Measurements from ENCODE around the gene PRKG1. TPM values are rescaled to one million over a fixed set of nuclear protein-coding genes. Genes with fewer than 3 reads are reported as not detected.
A peak's percentile ranks its signal among the peaks of the same experiment; 100 is the strongest.

The PRKG1 gene
- total and polyA plus RNA-seq, 2 donors (not counting 1 experiment from before 2014, with no cell fraction given), result 45.8 to 71.8 TPM

- H2AFZ ChIP-seq (ENCODE audit: low read length), result no peak overlapping the region
- H3K27ac ChIP-seq (ENCODE audit: insufficient read depth, low read length), result no peak overlapping the region
- no peak overlapping the region for H3K4me3 ChIP-seq (replicated peaks in 1 of 4; ENCODE audit: control extremely low read depth in 1 of 4, insufficient read depth in 1 of 4, low read depth in 3 of 4, low read length in 4 of 4)
- H3K9me3 ChIP-seq (ENCODE audit: control insufficient read depth, insufficient read depth, low read depth, low read length), result no peaks in the 10 kb centered on the region
- H3K27me3 ChIP-seq (ENCODE audit: control insufficient read depth, insufficient read depth, low read length), result no peaks in the 10 kb centered on the region
- no peak overlapping the region for H3K9ac ChIP-seq (ENCODE audit: insufficient read depth, low read length)
- H3K36me3 ChIP-seq (ENCODE audit: control insufficient read depth, insufficient read depth, low read length), result no peaks in the 10 kb centered on the region
- no peak overlapping the region for H3K4me2 ChIP-seq (ENCODE audit: extremely low read depth, insufficient read depth, low read length)
- no peak for TF ChIP-seq EZH2 (IDR thresholded peaks at IDR 0.05; ENCODE audit: low read length, missing control alignments)
- TF ChIP-seq, protein P1, sequence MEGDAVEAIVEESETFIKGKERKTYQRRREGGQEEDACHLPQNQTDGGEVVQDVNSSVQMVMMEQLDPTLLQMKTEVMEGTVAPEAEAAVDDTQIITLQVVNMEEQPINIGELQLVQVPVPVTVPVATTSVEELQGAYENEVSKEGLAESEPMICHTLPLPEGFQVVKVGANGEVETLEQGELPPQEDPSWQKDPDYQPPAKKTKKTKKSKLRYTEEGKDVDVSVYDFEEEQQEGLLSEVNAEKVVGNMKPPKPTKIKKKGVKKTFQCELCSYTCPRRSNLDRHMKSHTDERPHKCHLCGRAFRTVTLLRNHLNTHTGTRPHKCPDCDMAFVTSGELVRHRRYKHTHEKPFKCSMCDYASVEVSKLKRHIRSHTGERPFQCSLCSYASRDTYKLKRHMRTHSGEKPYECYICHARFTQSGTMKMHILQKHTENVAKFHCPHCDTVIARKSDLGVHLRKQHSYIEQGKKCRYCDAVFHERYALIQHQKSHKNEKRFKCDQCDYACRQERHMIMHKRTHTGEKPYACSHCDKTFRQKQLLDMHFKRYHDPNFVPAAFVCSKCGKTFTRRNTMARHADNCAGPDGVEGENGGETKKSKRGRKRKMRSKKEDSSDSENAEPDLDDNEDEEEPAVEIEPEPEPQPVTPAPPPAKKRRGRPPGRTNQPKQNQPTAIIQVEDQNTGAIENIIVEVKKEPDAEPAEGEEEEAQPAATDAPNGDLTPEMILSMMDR (conservative IDR thresholded peaks at IDR 0.05 in 1 of 2, IDR thresholded peaks at IDR 0.05 in 1 of 2; ENCODE audit: low read depth in 1 of 2, low read length in 2 of 2), result no peak
- DNase-seq (ENCODE audit: low read depth in 2 of 2), result peak; percentile 3 to 77
- H3K79me2 ChIP-seq (ENCODE audit: control insufficient read depth, insufficient read depth, low read length), result peaks cover 2% of the 10 kb centered on the region
- H3K4me1 ChIP-seq (ENCODE audit: control insufficient read depth, extremely low read depth, insufficient read depth, low read length), result peaks cover 2% of the 10 kb centered on the region
- peaks cover 2% of the 10 kb centered on the region for H4K20me1 ChIP-seq (ENCODE audit: control insufficient read depth, extremely low read depth, insufficient read depth, low read length)
Observed at GRCh38 chr10:51214207-51215196, 140.2 kb downstream of the PRKG1 start.

DNA sequence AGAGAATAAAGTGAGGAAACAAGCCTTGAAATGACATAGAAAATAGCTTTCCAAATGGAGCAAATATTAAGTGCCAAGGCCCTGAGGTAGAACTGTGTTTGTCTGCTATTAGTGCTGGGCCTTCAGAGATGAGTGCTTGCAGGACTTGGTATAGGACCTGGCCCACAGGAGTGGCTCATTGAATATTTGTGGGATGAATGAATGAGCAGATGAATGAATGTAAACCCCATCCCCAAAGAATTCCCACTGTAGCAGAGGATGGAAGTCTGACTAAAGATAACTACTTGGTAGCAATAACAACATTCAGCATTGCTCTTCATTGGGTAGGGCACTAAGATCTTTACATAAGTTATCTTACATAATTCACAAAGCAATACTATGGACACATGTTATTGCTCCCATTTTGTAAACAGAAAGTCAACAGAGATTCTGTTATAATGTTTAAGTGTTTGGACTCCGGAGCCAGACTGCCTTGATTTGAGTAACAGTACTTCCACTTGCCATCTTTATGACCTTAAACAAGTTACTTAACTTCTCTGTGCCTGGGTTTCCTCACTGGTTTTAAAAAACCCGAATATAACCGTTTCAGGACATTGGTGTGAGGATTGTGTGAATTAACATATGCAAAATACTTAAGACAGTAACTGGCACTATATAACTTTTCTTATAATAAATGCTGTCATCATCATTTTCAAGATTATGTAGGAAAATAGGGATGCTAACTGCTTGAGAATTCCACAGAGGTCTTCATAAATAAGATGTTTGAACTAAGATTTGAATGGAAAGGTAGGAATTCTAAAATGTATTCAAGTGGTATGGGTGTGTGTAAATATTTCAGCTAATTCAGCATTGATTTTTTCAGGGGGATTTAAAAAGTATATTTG lies 141.9 kb downstream of the PRKG1 start:
- no peaks in the 10 kb centered on the region for H3K9me3 ChIP-seq (ENCODE audit: control insufficient read depth, insufficient read depth, low read depth, low read length)
- no peak overlapping the region for H3K9ac ChIP-seq (ENCODE audit: insufficient read depth, low read length)
- TF ChIP-seq, protein P1 (conservative IDR thresholded peaks at IDR 0.05 in 1 of 2, IDR thresholded peaks at IDR 0.05 in 1 of 2; ENCODE audit: low read depth in 1 of 2, low read length in 2 of 2), result no peak
- no peak for TF ChIP-seq EZH2 (IDR thresholded peaks at IDR 0.05; ENCODE audit: low read length, missing control alignments)
- DNase-seq (ENCODE audit: low read depth in 2 of 2), result peak; percentile 24 to 36
- no peak overlapping the region for H3K27ac ChIP-seq (ENCODE audit: insufficient read depth, low read length)
- H3K4me2 ChIP-seq (ENCODE audit: extremely low read depth, insufficient read depth, low read length), result no peak overlapping the region
- H3K4me3 ChIP-seq (replicated peaks in 1 of 4; ENCODE audit: control extremely low read depth in 1 of 4, insufficient read depth in 1 of 4, low read depth in 3 of 4, low read length in 4 of 4), result no peak overlapping the region
- no peak overlapping the region for H2AFZ ChIP-seq (ENCODE audit: low read length)
- peaks cover 2% of the 10 kb centered on the region for H3K4me1 ChIP-seq (ENCODE audit: control insufficient read depth, extremely low read depth, insufficient read depth, low read length)
- H4K20me1 ChIP-seq (ENCODE audit: control insufficient read depth, extremely low read depth, insufficient read depth, low read length), result peaks cover 2% of the 10 kb centered on the region
- H3K27me3 ChIP-seq (ENCODE audit: control insufficient read depth, insufficient read depth, low read length), result no peaks in the 10 kb centered on the region
- H3K36me3 ChIP-seq (ENCODE audit: control insufficient read depth, insufficient read depth, low read length), result no peaks in the 10 kb centered on the region
- H3K79me2 ChIP-seq (ENCODE audit: control insufficient read depth, insufficient read depth, low read length), result peaks cover 4% of the 10 kb centered on the region

GRCh38 chr10:51217505-51217904 lies 143.2 kb downstream of the PRKG1 start:
- Histone ChIP-seq H3K4me2 (ENCODE audit: extremely low read depth, insufficient read depth, low read length) (no peak overlapping the region), H4K20me1 (ENCODE audit: control insufficient read depth, extremely low read depth, insufficient read depth, low read length) (peaks cover 2% of the 10 kb centered on the region), H3K4me1 (ENCODE audit: control insufficient read depth, extremely low read depth, insufficient read depth, low read length) (peaks cover 2% of the 10 kb centered on the region), H3K36me3 (ENCODE audit: control insufficient read depth, insufficient read depth, low read length) (no peaks in the 10 kb centered on the region), H3K4me3 (replicated peaks in 1 of 4; ENCODE audit: control extremely low read depth in 1 of 4, insufficient read depth in 1 of 4, low read depth in 3 of 4, low read length in 4 of 4) (no peak overlapping the region), H3K9ac (ENCODE audit: insufficient read depth, low read length) (no peak overlapping the region), H3K27me3 (ENCODE audit: control insufficient read depth, insufficient read depth, low read length) (no peaks in the 10 kb centered on the region), H3K27ac (ENCODE audit: insufficient read depth, low read length) (no peak overlapping the region), H2AFZ (ENCODE audit: low read length) (no peak overlapping the region), H3K79me2 (ENCODE audit: control insufficient read depth, insufficient read depth, low read length) (peaks cover 4% of the 10 kb centered on the region), H3K9me3 (ENCODE audit: control insufficient read depth, insufficient read depth, low read depth, low read length) (no peaks in the 10 kb centered on the region)
- peak in 1 of 2 donors; percentile 30 for DNase-seq (ENCODE audit: low read depth in 2 of 2)
- no peak for TF ChIP-seq EZH2 (IDR thresholded peaks at IDR 0.05; ENCODE audit: low read length, missing control alignments)
- TF ChIP-seq, protein P1 (conservative IDR thresholded peaks at IDR 0.05 in 1 of 2, IDR thresholded peaks at IDR 0.05 in 1 of 2; ENCODE audit: low read depth in 1 of 2, low read length in 2 of 2), result no peak
